GM12878 (cell line): ENCODE data around the gene ARMC3.

Experiments used
- CBFB ChIP-seq: IDR thresholded peaks from 2 replicates; pipeline ENCODE4 v1.6.1; 2016; ENCODE audit warnings: antibody characterized with exemption, low read depth
- EGR1 ChIP-seq, 2 experiments: IDR thresholded peaks; 1 replicate in 1 of 2; 2 replicates in 1 of 2; pipeline ENCODE4 v1.6.1; 2011 to 2012; ENCODE audit warnings: low read depth in 2 of 2, low read length in 2 of 2, borderline replicate concordance in 1 of 2, mild to moderate bottlenecking in 1 of 2, moderate library complexity in 1 of 2
- EZH2 ChIP-seq: IDR thresholded peaks from 2 replicates; pipeline ENCODE4 v1.6.1; 2012; ENCODE audit warnings: low read depth, mild to moderate bottlenecking, control low read depth, inconsistent platforms, low read length, borderline replicate concordance; ENCODE audit not compliant: control insufficient read depth
- FOXK2 ChIP-seq: fragments of 450-650 bp; IDR thresholded peaks from 2 replicates; pipeline ENCODE4 v1.6.1; 2017; ENCODE audit warnings: mild to moderate bottlenecking, moderate library complexity
- MYC ChIP-seq: IDR thresholded peaks from 2 replicates; pipeline ENCODE4 v1.6.1; 2011; ENCODE audit warnings: mild to moderate bottlenecking, low read length, moderate library complexity, inconsistent platforms; ENCODE audit not compliant: insufficient read depth, insufficient replicate concordance, insufficient read length, severe bottlenecking
- POLR2A ChIP-seq: IDR thresholded peaks from 2 replicates; pipeline ENCODE4 v1.6.1; 2011; ENCODE audit warnings: low read depth, mild to moderate bottlenecking, low read length
- POLR2AphosphoS5 ChIP-seq: IDR thresholded peaks from 2 replicates; pipeline ENCODE4 v1.6.1; 2011; ENCODE audit warnings: mild to moderate bottlenecking, low read length, inconsistent platforms
- SUPT20H ChIP-seq: IDR thresholded peaks from 2 replicates; pipeline ENCODE4 v1.6.1; 2011; ENCODE audit warnings: low read depth, mild to moderate bottlenecking, low read length, moderate library complexity, borderline replicate concordance; ENCODE audit not compliant: control insufficient read depth
- ZBED1 ChIP-seq: IDR thresholded peaks from 2 replicates; pipeline ENCODE4 v1.6.1; 2016; ENCODE audit warnings: borderline replicate concordance
- ZNF274 ChIP-seq: IDR thresholded peaks from one replicate; pipeline ENCODE4 v1.8.0; 2011; ENCODE audit not compliant: insufficient read length, insufficient read depth
- TF ChIP-seq, protein P1 (sequence below): IDR thresholded peaks from 2 replicates; pipeline ENCODE4 v1.6.1; 2012; ENCODE audit warnings: low read depth, low read length, improper control_type of control experiment
- TF ChIP-seq, protein P2 (sequence below), 3 experiments: IDR thresholded peaks in 2 of 3; conservative IDR thresholded peaks in 1 of 3; 2 replicates each; pipeline ENCODE4 v1.5.1; 2011; ENCODE audit warnings: low read depth in 3 of 3, low read length in 3 of 3, mild to moderate bottlenecking in 3 of 3, control low read depth in 2 of 3, moderate library complexity in 2 of 3, inconsistent platforms in 1 of 3, mixed read lengths in 1 of 3; ENCODE audit not compliant: control insufficient read depth in 2 of 3, insufficient read depth in 1 of 3; ENCODE audit errors: extremely low read depth in 1 of 3

DNA sequence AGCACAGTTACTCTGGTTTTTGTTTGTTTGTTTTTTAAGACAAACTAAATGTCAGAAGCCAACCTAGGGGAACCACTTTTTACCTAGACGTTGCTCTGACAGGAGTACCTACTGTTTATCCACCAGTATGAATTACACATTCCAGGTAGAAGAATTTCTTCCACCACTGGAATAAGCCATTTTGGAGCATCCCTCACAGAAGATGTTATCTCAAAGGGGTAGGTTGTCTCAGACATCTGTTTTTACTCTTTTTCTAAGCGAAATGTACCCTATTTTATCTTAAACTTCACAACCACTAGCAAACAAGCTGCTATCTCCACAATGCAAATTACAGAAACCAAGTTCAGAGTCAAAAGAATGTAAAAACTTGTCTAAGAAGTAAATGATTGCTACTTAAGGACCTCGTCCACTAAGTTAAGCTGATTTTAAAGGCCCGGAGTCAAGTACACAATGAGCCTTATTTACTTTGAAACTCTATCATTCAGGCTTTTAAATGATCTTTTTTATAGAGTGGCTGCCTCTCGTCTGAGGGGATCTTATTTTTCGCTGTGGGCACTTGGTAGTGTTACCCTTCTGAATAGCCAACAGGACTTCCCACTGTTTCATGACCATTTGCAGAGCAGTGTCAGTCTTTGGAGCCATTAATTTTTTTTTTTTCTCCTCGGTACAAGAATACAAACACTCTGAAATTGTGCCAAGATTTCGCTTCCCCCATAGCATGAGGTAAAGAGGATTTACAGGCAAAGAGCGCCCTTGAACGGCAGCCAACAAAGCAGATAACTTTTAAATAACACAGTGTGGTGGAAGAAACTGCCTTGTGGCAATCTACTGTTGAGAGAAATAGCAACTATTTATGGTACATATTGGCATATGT is 15.7 kb upstream of the ARMC3 start:
- TF ChIP-seq, protein P1, sequence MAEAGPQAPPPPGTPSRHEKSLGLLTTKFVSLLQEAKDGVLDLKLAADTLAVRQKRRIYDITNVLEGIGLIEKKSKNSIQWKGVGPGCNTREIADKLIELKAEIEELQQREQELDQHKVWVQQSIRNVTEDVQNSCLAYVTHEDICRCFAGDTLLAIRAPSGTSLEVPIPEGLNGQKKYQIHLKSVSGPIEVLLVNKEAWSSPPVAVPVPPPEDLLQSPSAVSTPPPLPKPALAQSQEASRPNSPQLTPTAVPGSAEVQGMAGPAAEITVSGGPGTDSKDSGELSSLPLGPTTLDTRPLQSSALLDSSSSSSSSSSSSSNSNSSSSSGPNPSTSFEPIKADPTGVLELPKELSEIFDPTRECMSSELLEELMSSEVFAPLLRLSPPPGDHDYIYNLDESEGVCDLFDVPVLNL, result no peak
- TF ChIP-seq, protein P2, sequence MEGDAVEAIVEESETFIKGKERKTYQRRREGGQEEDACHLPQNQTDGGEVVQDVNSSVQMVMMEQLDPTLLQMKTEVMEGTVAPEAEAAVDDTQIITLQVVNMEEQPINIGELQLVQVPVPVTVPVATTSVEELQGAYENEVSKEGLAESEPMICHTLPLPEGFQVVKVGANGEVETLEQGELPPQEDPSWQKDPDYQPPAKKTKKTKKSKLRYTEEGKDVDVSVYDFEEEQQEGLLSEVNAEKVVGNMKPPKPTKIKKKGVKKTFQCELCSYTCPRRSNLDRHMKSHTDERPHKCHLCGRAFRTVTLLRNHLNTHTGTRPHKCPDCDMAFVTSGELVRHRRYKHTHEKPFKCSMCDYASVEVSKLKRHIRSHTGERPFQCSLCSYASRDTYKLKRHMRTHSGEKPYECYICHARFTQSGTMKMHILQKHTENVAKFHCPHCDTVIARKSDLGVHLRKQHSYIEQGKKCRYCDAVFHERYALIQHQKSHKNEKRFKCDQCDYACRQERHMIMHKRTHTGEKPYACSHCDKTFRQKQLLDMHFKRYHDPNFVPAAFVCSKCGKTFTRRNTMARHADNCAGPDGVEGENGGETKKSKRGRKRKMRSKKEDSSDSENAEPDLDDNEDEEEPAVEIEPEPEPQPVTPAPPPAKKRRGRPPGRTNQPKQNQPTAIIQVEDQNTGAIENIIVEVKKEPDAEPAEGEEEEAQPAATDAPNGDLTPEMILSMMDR (IDR thresholded peaks at IDR 0.05 in 2 of 3, conservative IDR thresholded peaks at IDR 0.05 in 1 of 3; ENCODE audit: control insufficient read depth in 2 of 3, extremely low read depth in 1 of 3, insufficient read depth in 1 of 3, low read depth in 3 of 3, low read length in 3 of 3), result no peak
- TF ChIP-seq POLR2A (no peak), EZH2 (no peak), EGR1 (IDR thresholded peaks at IDR 0.05; ENCODE audit: borderline replicate concordance in 1 of 2, low read depth in 2 of 2, low read length in 2 of 2) (no peak), FOXK2 (no peak), CBFB (no peak), SUPT20H (no peak), MYC (no peak), ZBED1 (no peak), POLR2AphosphoS5 (no peak), ZNF274 (no peak)
